Activated CD8-positive, alpha-beta T cell treated with anti-CD3 and anti-CD28 coated beads for 36 hours (primary cell): ENCODE measurements around the gene GPRIN1. TPM values are rescaled to one million over a fixed set of nuclear protein-coding genes. Genes with fewer than 3 reads are reported as not detected.

Experiments
- ATAC-seq: fragments of 200-7000 bp; cut with Tn5 transposase; one replicate; pipeline ENCODE4 v1.10.0; 2021; ENCODE audit warnings: mild to moderate bottlenecking, moderate library complexity
- CTCF ChIA-PET: fragments of 350-600 bp; sonication (Branson Sonifier 250); formaldehyde crosslinking; loops from one replicate; lab custom pipeline; 2021; ENCODE audit warnings: antibody characterized with exemption; lab: Charles Lee
- POLR2A ChIA-PET: fragments of 350-600 bp; sonication (Branson Sonifier 250); formaldehyde crosslinking; loops from one replicate; lab custom pipeline; 2021; ENCODE audit warnings: antibody characterized with exemption; lab: Charles Lee
- DNase-seq: peaks from one replicate; pipeline ENCODE4 v3.0.0-alpha.2; 2020
- H3K27ac Mint-ChIP-seq: one replicate; pipeline ENCODE4 v1.8.0; 2021; ENCODE audit warnings: mild to moderate bottlenecking, mixed read lengths
- H3K27me3 Mint-ChIP-seq: one replicate; pipeline ENCODE4 v1.8.0; 2021; ENCODE audit warnings: mixed read lengths
- H3K36me3 Mint-ChIP-seq: one replicate; pipeline ENCODE4 v1.8.0; 2021; ENCODE audit warnings: low read depth, mixed read lengths
- H3K4me1 Mint-ChIP-seq: one replicate; pipeline ENCODE4 v1.8.0; 2021; ENCODE audit warnings: low read depth, mixed read lengths
- H3K4me3 Mint-ChIP-seq: one replicate; pipeline ENCODE4 v1.8.0; 2021; ENCODE audit warnings: mild to moderate bottlenecking, moderate library complexity, mixed read lengths
- H3K9me3 Mint-ChIP-seq: one replicate; pipeline ENCODE4 v1.8.0; 2021; ENCODE audit warnings: mixed read lengths
- intact Hi-C: fragments of 100-400 bp; cut with micrococcal nuclease; formaldehyde crosslinking; loops from one replicate; pipeline ENCODE4 v1.10.0; 2022
- total RNA-seq, 2 experiments: library from RNA; stranded (reverse); gene quantifications; one replicate each; pipeline ENCODE4 v1.2.3, GENCODE V29; 2021
- TF ChIP-seq, protein P1 (sequence below): fragments of 200-600 bp; IDR thresholded peaks from one replicate; pipeline ENCODE4 v1.8.0; 2022; ENCODE audit warnings: antibody characterized with exemption, mild to moderate bottlenecking

Gene GPRIN1
- total RNA-seq, 2 experiments from 2014 or later: 1.6 to 2.0 TPM

DNA sequence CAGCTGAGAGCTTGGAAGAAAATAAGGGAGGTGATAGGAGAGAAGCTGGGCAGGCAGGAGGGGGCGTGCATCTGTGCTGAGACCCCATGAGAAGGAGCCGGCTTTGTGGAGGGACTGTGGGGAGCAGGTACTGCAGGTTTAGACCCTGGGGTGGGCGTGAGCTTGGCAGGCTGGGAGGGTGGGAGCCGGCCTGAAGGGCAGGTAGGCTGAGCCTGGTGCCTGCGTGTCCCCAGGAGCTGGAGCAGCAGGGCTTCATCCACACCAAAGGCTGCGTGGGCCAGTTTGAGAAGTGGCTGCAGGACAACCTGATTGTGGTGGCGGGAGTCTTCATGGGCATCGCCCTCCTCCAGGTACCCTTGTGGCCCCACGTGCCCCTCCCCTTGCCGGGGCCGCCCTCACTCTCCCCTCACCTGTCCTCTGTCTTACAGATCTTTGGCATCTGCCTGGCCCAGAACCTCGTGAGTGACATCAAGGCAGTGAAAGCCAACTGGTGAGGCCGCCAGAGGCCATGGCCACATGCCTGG lies 46.6 kb upstream of the GPRIN1 start:
- ChIA-PET CTCF (interaction anchor here (1.3 to 4.8 kb wide), 6 partner anchors 10 to 455 kb away, joined by 5 to 54 read pairs (median 12); partner anchors contain the start of gene TSPAN17), POLR2A (interaction anchor here (1.9 kb wide), 1 partner anchor 10 kb away, joined by 10 read pairs; the partner anchor contains the start of gene TSPAN17)
- DNase-seq (no peak), ATAC-seq (no peak)
- no peaks in the 10 kb centered on the region for H3K27me3 Mint-ChIP-seq
- H3K9me3 Mint-ChIP-seq: no peaks in the 10 kb centered on the region
- peaks cover 10% of the 10 kb centered on the region for H3K36me3 Mint-ChIP-seq
- no peak overlapping the region for H3K4me3 Mint-ChIP-seq
- peaks cover 65% of the 10 kb centered on the region for H3K4me1 Mint-ChIP-seq
- no peak overlapping the region for H3K27ac Mint-ChIP-seq
- TF ChIP-seq, protein P1, sequence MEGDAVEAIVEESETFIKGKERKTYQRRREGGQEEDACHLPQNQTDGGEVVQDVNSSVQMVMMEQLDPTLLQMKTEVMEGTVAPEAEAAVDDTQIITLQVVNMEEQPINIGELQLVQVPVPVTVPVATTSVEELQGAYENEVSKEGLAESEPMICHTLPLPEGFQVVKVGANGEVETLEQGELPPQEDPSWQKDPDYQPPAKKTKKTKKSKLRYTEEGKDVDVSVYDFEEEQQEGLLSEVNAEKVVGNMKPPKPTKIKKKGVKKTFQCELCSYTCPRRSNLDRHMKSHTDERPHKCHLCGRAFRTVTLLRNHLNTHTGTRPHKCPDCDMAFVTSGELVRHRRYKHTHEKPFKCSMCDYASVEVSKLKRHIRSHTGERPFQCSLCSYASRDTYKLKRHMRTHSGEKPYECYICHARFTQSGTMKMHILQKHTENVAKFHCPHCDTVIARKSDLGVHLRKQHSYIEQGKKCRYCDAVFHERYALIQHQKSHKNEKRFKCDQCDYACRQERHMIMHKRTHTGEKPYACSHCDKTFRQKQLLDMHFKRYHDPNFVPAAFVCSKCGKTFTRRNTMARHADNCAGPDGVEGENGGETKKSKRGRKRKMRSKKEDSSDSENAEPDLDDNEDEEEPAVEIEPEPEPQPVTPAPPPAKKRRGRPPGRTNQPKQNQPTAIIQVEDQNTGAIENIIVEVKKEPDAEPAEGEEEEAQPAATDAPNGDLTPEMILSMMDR: no peak
- intact Hi-C loops: no loop called here

DNA sequence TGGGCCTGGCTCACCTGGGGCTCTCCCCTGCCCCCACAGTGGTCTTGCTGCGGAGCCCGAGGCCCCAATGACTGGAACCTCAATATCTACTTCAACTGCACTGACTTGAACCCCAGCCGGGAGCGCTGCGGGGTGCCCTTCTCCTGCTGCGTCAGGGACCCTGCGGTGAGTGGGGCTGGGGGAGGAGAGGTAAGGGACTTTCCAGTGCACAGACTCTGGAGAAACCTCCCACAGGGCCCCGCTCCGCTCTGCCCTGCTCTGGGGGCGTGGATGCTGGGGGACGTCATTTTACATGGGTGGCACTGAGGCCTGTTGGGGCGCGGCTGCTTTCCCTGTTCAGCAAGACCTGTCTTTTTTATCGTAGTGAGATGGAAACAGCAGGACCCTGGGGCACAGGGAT lies 44.9 kb upstream of the GPRIN1 start:
- Mint-ChIP-seq H3K27ac (no peak overlapping the region), H3K27me3 (no peaks in the 10 kb centered on the region), H3K4me1 (peaks cover 74% of the 10 kb centered on the region), H3K36me3 (peaks cover 13% of the 10 kb centered on the region), H3K4me3 (no peak overlapping the region), H3K9me3 (no peaks in the 10 kb centered on the region)
- CTCF ChIA-PET: interaction anchor here (1.6 kb wide), 1 partner anchor 24 kb away, joined by 3 read pairs; the partner anchor contains the start of gene EIF4E1B
- DNase-seq (peak; percentile 36), ATAC-seq (no peak)
- intact Hi-C loops: no loop called here
- TF ChIP-seq, protein P1: no peak
- POLR2A ChIA-PET: interaction anchor here (1.4 kb wide), 1 partner anchor 8 kb away, joined by 4 read pairs; the partner anchor contains the start of gene TSPAN17

DNA sequence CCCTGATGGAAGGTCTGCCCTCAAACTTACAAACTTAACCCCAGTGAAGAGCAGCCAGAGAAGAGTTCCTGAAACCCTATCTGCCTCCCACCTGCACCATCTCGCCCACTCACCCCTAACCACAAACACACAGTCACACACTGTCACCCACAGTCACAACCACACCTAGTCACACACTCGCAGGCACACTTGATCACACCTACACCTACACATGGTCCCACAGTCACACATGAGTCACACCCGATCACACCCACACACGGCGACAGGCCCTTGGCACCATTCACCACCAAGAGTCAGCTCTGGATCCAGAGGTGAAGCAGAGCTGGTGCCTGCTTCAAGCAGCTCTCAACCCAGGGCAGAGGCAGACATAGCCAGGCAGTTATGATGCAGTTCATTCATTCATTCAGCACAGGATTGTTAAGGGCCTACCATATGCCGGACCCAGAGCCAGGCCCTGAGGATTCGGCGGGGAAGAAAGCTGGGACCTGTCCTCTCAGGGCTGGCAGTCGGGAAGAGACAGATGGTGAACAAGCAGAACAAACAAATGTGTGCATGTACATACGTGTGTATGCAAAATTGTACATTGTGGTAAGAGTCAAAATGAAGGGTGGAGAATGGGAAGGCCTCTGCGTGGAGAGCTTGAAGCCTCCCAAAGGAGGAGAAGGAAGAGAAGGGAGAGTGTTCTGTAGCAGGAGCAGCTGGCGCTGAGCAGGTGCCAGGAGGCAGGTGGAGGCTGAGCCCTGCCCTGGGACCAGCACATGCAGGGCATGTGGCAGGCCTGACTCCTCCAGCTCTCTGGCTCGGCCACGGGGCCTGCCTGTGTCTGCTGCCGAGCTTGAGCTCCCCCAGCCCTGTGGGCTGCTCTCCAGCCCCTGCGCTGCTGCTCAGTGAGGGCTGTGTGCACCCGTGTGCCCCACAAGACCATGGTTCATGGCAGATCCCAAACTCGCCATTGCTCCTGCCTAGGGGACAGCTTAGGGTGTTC lies 43.7 kb upstream of the GPRIN1 start:
- peaks cover 71% of the 10 kb centered on the region for H3K4me1 Mint-ChIP-seq

DNA sequence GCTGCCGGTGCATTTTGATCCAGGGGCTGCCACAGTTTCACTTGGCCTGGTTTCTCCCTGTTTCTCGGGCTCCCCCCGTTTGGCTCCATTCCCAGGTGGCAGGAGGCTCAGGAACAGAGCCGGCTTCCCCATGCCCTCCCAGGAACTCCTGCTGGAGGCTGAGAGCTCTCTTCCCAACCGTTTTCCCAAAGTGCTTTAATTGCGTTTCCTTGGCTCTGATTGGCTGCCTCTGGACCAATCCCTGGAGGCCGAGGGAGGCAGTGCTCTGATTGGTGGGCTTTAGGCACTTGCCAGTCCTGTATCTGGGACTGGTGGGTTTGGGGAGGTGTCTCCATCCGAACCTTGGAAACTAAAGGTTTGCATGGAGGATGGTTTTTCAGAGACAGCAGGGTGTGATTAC lies 42.2 kb upstream of the GPRIN1 start:
- intact Hi-C loops: no loop called here
- Mint-ChIP-seq H3K36me3 (peaks cover 11% of the 10 kb centered on the region), H3K27ac (no peak overlapping the region), H3K27me3 (no peaks in the 10 kb centered on the region), H3K4me1 (peaks cover 66% of the 10 kb centered on the region), H3K9me3 (no peaks in the 10 kb centered on the region), H3K4me3 (no peak overlapping the region)
- CTCF ChIA-PET: interaction anchor here (2.9 kb wide), 1 partner anchor 9 kb away, joined by 15 read pairs; no protein-coding TSS in a partner anchor
- no peak for ATAC-seq
- TF ChIP-seq, protein P1: no peak
- DNase-seq: no peak
- POLR2A ChIA-PET: interaction anchor here (0.9 to 1.3 kb wide), 2 partner anchors 8 to 47 kb away, joined by 3 to 4 read pairs; no protein-coding TSS in a partner anchor

More for the DNA sequence above, 43.7 kb upstream of the GPRIN1 start:
- intact Hi-C loops: no loop called here
- H3K4me3 Mint-ChIP-seq: peak overlapping the region; percentile 15
- H3K36me3 Mint-ChIP-seq: peaks cover 13% of the 10 kb centered on the region
- POLR2A ChIA-PET: interaction anchor here (0.6 to 1.3 kb wide), 5 partner anchors 11 to 366 kb away, joined by 3 to 4 read pairs (median 3); partner anchors contain the start of gene NOP16
- CTCF ChIA-PET: interaction anchor here (0.6 to 1.6 kb wide), 3 partner anchors 23 to 579 kb away, joined by 3 read pairs; partner anchors contain the start of gene EIF4E1B
- no peaks in the 10 kb centered on the region for H3K27me3 Mint-ChIP-seq
- H3K9me3 Mint-ChIP-seq: no peaks in the 10 kb centered on the region
- ATAC-seq: peak; percentile 81
- TF ChIP-seq, protein P1: no peak
- DNase-seq: peak; percentile 93
- peak overlapping the region; percentile 68 for H3K27ac Mint-ChIP-seq
